ENCODE data around the gene ALG1L2. TPM values are rescaled to one million over a fixed set of nuclear protein-coding genes. Genes with fewer than 3 reads are reported as not detected.
"Not testable (repeated sequence)": the region's sequence is repeated elsewhere in the genome, so short reads cannot be mapped to it uniquely, and the experiment has no call there.

The ALG1L2 gene
- total RNA-seq, 2 experiments from 2014 or later, result 0.82 to 1.0 TPM

- ChIA-PET CTCF (no interaction called here), POLR2A (no interaction called here)
These were observed 36.3 kb downstream of the ALG1L2 start for GRCh38 chr3:130117933-130118332.

GRCh38 chr3:130119824-130120223, 38.2 kb downstream of the ALG1L2 start:
- POLR2A ChIA-PET, CTCF ChIA-PET: not testable (repeated sequence)

GRCh38 chr3:130120291-130120690, 38.7 kb downstream of the ALG1L2 start:
- CTCF ChIA-PET, POLR2A ChIA-PET: not testable (repeated sequence)

DNA sequence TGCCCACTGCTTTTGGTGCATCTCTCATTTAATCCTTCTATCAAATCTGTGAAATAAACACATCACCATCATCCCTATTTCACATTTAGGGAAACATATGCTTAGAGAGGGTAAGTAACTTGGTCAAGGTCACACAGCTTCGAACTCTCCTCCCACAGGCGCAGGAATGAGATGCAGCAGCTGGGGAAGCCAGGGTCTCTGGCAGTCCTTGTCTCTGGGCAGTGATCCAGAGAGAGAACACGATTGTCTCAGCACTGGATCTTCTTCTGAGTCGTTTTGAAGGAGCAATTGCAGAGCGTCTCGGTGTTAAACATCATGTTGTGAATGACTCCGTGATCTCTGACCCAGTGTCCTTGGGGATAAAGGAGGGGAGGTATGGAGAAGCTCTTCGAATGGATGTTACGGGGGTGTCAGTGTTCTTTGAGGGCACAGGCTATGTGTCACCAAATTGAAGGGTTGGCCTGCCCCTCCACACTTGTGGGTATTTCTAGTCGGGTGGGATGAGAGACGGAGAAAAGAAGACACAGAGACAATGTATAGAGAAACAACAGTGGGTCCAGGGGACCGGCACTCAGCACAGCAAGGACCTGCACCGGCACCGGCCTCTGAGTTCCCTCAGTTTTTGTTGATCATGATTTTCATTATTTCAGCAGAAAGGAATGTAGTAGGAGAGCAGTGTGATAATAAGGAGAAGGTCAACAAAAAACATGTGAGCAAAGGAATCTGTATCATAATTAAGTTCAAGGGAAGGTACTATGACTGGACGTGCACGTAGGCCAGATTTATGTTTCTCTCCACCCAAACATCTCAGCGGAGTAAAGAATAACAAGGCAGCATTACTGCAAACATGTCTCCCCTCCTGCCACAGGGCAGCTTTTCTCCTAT, 41.5 kb downstream of the ALG1L2 start:
- POLR2A ChIA-PET, result not testable (repeated sequence)
- CTCF ChIA-PET, result interaction anchor here (0.6 kb wide), 1 partner anchor 887 kb away, joined by 3 read pairs; no protein-coding TSS in a partner anchor

DNA sequence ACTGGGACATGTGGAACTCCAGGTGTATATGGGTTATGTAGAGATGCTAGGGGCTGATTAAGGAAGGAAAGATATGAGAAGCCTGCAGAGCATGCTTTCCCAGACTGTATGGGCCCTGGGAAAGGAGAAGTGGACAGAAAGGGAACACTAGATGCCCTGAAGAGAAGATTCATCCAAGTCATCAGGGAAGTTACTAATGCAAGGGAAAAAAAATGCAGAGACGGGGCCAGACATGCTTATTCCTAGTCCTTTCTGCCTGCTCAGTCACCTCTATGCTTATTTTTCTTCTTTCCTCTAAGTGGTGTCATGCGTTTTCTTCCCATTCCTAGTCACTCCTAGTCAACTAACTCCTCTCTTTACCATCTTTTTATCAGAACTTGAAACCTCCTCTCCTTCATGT, 43.8 kb downstream of the ALG1L2 start:
- CTCF ChIA-PET, POLR2A ChIA-PET: not testable (repeated sequence)

DNA sequence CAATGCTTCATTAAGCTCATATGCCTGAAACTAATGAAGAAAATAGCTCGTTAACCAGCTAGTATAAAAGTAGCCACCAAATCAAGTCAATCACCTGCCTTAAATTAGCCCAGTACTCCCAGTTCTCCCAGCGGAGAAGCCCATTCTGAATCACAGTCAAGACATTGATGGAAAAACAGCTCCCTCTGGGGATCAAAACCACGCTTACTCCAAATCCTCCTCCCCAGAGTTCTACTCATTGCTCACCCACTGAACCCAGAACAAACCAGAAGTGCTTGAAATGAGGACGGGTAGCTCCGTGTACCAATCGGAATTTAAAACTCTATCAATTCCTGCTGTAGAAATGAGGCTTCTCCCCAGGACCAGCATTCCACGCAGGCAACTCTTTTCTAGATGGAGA, 54.7 kb downstream of the ALG1L2 start:
- POLR2A ChIA-PET, CTCF ChIA-PET: not testable (repeated sequence)

GRCh38 chr3:130137685-130138084, 56.1 kb downstream of the ALG1L2 start:
- POLR2A ChIA-PET, CTCF ChIA-PET: not testable (repeated sequence)

DNA sequence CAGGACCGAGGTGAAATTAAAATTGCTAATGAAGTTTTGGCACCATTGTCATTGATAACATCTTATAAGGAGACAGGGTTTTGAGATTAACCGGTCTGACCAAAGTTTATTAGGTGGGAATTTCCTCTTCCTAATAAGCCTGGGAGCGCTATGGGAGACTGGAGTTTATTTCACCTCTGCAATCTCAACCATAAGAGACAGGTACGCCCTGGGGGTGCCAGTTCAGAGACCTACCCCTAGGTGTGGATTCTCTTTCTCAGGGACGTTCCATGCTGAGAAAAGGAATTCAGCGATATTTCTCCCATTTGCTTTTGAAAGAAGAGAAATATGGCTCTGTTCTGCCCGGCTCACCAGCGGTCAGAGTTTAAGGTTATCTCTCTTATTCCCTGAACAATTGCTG, 57.4 kb downstream of the ALG1L2 start:
- POLR2A ChIA-PET, CTCF ChIA-PET: not testable (repeated sequence)

DNA sequence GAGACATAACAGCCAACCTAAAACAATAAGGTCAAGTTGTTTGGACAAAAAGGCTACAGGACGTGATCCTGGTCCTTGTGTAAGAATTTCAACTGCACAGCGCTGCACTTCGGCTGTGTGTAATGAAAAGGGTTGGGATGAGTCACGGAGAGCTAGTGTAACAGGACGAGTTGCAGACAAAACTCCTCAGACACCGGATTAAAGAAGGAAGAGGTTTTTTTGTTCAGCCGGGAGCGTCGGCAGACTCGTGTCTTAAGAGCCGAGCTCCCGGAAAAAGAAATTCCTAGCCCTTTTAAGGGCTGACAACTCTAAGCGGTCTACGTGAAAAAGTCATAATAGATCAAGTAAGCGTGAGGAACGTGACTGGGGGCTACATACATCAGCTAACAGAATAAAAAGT, 59.1 kb downstream of the ALG1L2 start:
- POLR2A ChIA-PET, CTCF ChIA-PET: not testable (repeated sequence)

GRCh38 chr3:130143648-130144327, 62.2 kb downstream of the ALG1L2 start:
- POLR2A ChIA-PET, CTCF ChIA-PET: not testable (repeated sequence)

GRCh38 chr3:130144328-130144650, 62.7 kb downstream of the ALG1L2 start:
- POLR2A ChIA-PET, CTCF ChIA-PET: not testable (repeated sequence)

DNA sequence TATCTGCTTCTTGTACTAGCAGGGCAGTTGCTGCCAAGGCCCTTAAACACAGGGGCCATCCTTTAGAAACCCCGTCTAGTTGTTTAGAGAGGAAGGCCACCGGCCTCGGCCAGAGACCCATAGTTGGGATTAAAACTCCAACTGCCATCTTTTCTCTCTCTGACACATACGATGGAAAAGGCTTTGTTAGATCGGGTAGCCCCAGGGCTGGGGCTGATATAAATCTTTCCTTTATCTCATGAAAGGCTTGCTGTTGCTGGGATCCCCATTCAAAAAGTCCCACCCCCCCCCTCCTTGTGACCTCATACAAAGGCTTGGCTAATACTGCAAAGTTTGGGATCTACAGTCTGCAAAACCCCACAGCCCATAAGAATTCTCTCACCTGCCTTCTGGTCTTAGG, 63.8 kb downstream of the ALG1L2 start:
- POLR2A ChIA-PET, CTCF ChIA-PET: not testable (repeated sequence)

GRCh38 chr3:130146465-130146864, 64.8 kb downstream of the ALG1L2 start:
- CTCF ChIA-PET, POLR2A ChIA-PET: not testable (repeated sequence)

Other genes with a start within 250 kb of the ALG1L2 start
- 10 to 100 TPM; 14.7 to 16.3 TPM for gene TMCC1, start 188.1 kb upstream of the ALG1L2 start, total RNA-seq
- gene TRH, start 107.1 kb upstream of the ALG1L2 start, total RNA-seq, result not detected

Data from activated CD8-positive, alpha-beta memory T cell treated with anti-CD3 and anti-CD28 coated beads for 36 hours (primary cell).